ENCODE measurements around the gene ZBED5. TPM values are rescaled to one million over a fixed set of nuclear protein-coding genes. Genes with fewer than 3 reads are reported as not detected.
"Not testable (repeated sequence)": the region's sequence is repeated elsewhere in the genome, so short reads cannot be mapped to it uniquely, and the experiment has no call there.

ZBED5 gene
- total RNA-seq, 1 donor from 2014 or later: 45.5 TPM

- ATAC-seq: no peak
- H3K27me3 ChIP-seq (ENCODE audit: low read depth): no peaks in the 10 kb centered on the region
- intact Hi-C loops (cut with DNase I): no loop called here
Measured at GRCh38 chr11:10846660-10847059, 11.2 kb downstream of the ZBED5 start.

GRCh38 chr11:10845589-10845988 is 12.3 kb downstream of the ZBED5 start:
- TF ChIP-seq, protein P1, sequence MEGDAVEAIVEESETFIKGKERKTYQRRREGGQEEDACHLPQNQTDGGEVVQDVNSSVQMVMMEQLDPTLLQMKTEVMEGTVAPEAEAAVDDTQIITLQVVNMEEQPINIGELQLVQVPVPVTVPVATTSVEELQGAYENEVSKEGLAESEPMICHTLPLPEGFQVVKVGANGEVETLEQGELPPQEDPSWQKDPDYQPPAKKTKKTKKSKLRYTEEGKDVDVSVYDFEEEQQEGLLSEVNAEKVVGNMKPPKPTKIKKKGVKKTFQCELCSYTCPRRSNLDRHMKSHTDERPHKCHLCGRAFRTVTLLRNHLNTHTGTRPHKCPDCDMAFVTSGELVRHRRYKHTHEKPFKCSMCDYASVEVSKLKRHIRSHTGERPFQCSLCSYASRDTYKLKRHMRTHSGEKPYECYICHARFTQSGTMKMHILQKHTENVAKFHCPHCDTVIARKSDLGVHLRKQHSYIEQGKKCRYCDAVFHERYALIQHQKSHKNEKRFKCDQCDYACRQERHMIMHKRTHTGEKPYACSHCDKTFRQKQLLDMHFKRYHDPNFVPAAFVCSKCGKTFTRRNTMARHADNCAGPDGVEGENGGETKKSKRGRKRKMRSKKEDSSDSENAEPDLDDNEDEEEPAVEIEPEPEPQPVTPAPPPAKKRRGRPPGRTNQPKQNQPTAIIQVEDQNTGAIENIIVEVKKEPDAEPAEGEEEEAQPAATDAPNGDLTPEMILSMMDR (IDR thresholded peaks at IDR 0.05): no peak
- Histone ChIP-seq H3K27ac (no peak overlapping the region), H3K27me3 (ENCODE audit: low read depth) (no peaks in the 10 kb centered on the region), H3K36me3 (no peaks in the 10 kb centered on the region), H3K4me1 (peaks cover 11% of the 10 kb centered on the region), H3K9me3 (no peaks in the 10 kb centered on the region), H3K4me3 (no peak overlapping the region)
- no peak for DNase-seq
- intact Hi-C loops (cut with DNase I): no loop called here
- no peak for ATAC-seq

More at GRCh38 chr11:10846660-10847059, 11.2 kb downstream of the ZBED5 start:
- H3K27ac ChIP-seq: no peak overlapping the region
- H3K36me3 ChIP-seq: peaks cover 3% of the 10 kb centered on the region
- no peaks in the 10 kb centered on the region for H3K9me3 ChIP-seq
- peaks cover 11% of the 10 kb centered on the region for H3K4me1 ChIP-seq
- no peak for DNase-seq
- TF ChIP-seq, protein P1 (IDR thresholded peaks at IDR 0.05): no peak
- H3K4me3 ChIP-seq: no peak overlapping the region

- H3K9me3 ChIP-seq: no peaks in the 10 kb centered on the region
- peaks cover 11% of the 10 kb centered on the region for H3K4me1 ChIP-seq
- H3K27ac ChIP-seq: no peak overlapping the region
- no peak for ATAC-seq
- DNase-seq: no peak
- H3K4me3 ChIP-seq: no peak overlapping the region
- H3K27me3 ChIP-seq (ENCODE audit: low read depth): no peaks in the 10 kb centered on the region
- TF ChIP-seq, protein P1 (IDR thresholded peaks at IDR 0.05): no peak
- intact Hi-C loops (cut with DNase I): no loop called here
- no peaks in the 10 kb centered on the region for H3K36me3 ChIP-seq
Measured at GRCh38 chr11:10844796-10845195, 13.1 kb downstream of the ZBED5 start.

DNA sequence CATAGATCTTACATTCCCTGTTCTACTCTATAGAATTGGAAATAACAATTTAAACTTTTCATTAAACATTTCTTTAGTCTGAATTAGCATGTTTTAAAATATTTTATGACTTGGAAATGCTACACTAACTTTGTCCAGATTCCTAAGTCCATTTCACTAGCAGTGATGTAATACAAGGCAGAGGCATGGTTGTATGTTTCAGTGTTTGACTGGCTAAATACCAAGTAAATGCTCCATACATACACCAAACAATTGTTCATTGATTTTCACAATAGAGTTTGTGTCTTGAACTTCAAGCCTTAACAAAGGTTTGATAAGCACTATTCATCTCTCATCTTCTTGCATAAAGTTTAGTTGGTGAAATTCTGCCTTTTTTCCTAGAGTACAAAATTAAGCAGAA is 13.5 kb downstream of the ZBED5 start:
- ATAC-seq: no peak
- intact Hi-C loops (cut with DNase I): no loop called here
- no peaks in the 10 kb centered on the region for H3K9me3 ChIP-seq
- H3K27ac ChIP-seq: no peak overlapping the region
- no peaks in the 10 kb centered on the region for H3K27me3 ChIP-seq (ENCODE audit: low read depth)
- H3K4me3 ChIP-seq: no peak overlapping the region
- H3K36me3 ChIP-seq: no peaks in the 10 kb centered on the region
- H3K4me1 ChIP-seq: peaks cover 11% of the 10 kb centered on the region
- TF ChIP-seq, protein P1 (IDR thresholded peaks at IDR 0.05): no peak
- DNase-seq: no peak

DNA sequence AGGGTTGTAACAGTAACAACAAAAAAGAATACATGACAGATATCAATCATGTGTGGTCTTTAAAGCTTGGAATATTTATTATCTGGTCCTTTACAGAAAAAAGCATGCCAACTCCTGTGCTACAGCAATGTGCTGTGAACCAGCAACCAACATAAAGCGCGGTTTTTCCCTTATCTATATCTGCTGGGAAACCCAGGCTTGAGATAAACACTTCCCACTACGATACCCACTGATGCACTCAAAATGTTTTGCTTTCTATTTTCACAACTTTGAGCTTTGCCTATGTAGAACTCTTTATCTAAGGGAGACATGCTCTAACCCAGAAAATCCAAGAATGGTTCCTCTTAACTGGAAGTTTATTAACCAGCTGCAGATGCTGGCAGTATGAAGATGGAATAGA is 19.0 kb downstream of the ZBED5 start:
- Histone ChIP-seq H3K27me3 (ENCODE audit: low read depth) (no peaks in the 10 kb centered on the region), H3K36me3 (no peaks in the 10 kb centered on the region), H3K9me3 (no peaks in the 10 kb centered on the region), H3K27ac (no peak overlapping the region), H3K4me3 (no peak overlapping the region), H3K4me1 (no peaks in the 10 kb centered on the region)
- intact Hi-C loops (cut with DNase I): no loop called here
- TF ChIP-seq, protein P1 (IDR thresholded peaks at IDR 0.05): no peak
- DNase-seq (no peak), ATAC-seq (no peak)

DNA sequence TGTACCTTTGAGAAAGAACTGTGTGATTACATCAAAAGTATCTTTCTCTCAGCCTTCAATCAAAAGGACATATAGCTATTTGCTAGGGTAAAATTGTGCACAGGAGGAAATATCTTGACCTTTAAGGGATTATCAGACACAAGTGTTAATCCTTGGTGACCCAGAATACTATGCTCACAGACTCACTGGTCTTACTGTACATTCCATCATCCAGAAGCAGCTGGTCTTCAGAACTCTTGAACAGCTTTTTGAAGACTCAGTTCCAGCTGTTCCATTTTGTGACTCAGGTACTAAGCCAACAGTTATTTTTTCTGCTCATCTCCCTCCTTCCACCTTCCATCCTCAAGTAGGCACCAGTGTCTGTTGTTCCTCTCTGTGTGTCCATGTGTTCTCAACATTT is 19.8 kb downstream of the ZBED5 start:
- intact Hi-C loops (cut with DNase I): no loop called here
- Histone ChIP-seq H3K4me1 (no peaks in the 10 kb centered on the region), H3K27me3 (ENCODE audit: low read depth) (no peaks in the 10 kb centered on the region), H3K36me3 (no peaks in the 10 kb centered on the region), H3K27ac (no peak overlapping the region), H3K4me3 (no peak overlapping the region), H3K9me3 (no peaks in the 10 kb centered on the region)
- TF ChIP-seq, protein P1 (IDR thresholded peaks at IDR 0.05): no peak
- no peak for ATAC-seq
- no peak for DNase-seq

DNA sequence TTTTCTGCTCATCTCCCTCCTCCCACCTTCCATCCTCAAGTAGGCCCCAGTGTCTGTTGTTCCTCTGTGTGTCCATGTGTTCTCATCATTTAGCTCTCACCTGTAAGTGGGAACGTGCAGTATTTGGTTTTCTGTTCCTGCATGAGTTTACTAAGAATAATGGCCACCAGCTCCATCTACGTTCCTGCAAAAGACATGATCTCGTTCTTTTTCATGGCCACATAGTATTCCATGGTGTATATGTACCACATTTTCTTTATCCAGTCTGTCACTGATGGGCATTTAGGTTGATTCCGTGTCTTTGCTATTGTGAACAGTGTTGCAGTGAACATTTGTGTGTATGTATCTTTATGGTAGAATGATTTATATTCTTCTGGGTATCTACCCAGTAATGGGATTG is 21.0 kb downstream of the ZBED5 start:
- ATAC-seq, DNase-seq: not testable (repeated sequence)

More for the DNA sequence above, 21.0 kb downstream of the ZBED5 start:
- H3K4me1 ChIP-seq; H3K27ac ChIP-seq; H3K9me3 ChIP-seq; H3K4me3 ChIP-seq; H3K27me3 ChIP-seq (ENCODE audit: low read depth); H3K36me3 ChIP-seq; intact Hi-C loops (cut with DNase I): not testable (repeated sequence)
